Cardiac muscle cell (in vitro differentiated cells and primary cell): ENCODE measurements around the gene TLR7. TPM values are rescaled to one million over a fixed set of nuclear protein-coding genes. Genes with fewer than 3 reads are reported as not detected.

Experiments
- DNase-seq, 2 donors: peaks; one replicate each; pipeline versions ENCODE4 v3.0.0 to v3.0.0-alpha.2; 2010 to 2017; ENCODE audit warnings: low read depth in 1 of 2, low spot score in 1 of 2
- H3K27ac ChIP-seq: fragments of 200-600 bp; sonication (generic); 2 replicates; pipeline ENCODE4 v1.5.1; 2016
- H3K27me3 ChIP-seq: fragments of 200-600 bp; sonication (generic); 2 replicates; pipeline ENCODE4 v1.6.0; 2016; ENCODE audit warnings: control low read depth
- H3K36me3 ChIP-seq: fragments of 200-600 bp; sonication (generic); 2 replicates; pipeline ENCODE4 v1.5.1; 2016; ENCODE audit warnings: control low read depth
- H3K4me1 ChIP-seq: fragments of 200-600 bp; sonication (generic); 2 replicates; pipeline ENCODE4 v1.8.1; 2017; ENCODE audit warnings: low read depth, mild to moderate bottlenecking, mixed run types
- H3K4me3 ChIP-seq: fragments of 200-600 bp; sonication (generic); 2 replicates; pipeline ENCODE4 v1.5.1; 2016; ENCODE audit warnings: mild to moderate bottlenecking
- H3K9me3 ChIP-seq: fragments of 200-600 bp; sonication (generic); 2 replicates; pipeline ENCODE4 v1.5.1; 2017; ENCODE audit warnings: low read depth, mild to moderate bottlenecking, control low read depth
- polyA plus RNA-seq: library from polyadenylated mRNA; unstranded; fragments of >200 nt; fragmentation: Nextera tagmentation; extraction: Ambion mirVana; gene quantifications from 2 replicates; pipeline ENCODE4 v1.2.1, GENCODE V29; 2016
- total RNA-seq: library from RNA; depleted of rRNA; stranded (reverse); fragments of >200 nt; gene quantifications from 2 replicates; pipeline ENCODE4 v1.2.3, GENCODE V29; 2016
- TF ChIP-seq, protein P1 (sequence below): IDR thresholded peaks from 2 replicates; pipeline ENCODE4 v1.5.1; 2012; ENCODE audit warnings: low read depth, mild to moderate bottlenecking, low read length

TLR7 gene
- total and polyA plus RNA-seq, 2 experiments from 2014 or later = not detected

DNA sequence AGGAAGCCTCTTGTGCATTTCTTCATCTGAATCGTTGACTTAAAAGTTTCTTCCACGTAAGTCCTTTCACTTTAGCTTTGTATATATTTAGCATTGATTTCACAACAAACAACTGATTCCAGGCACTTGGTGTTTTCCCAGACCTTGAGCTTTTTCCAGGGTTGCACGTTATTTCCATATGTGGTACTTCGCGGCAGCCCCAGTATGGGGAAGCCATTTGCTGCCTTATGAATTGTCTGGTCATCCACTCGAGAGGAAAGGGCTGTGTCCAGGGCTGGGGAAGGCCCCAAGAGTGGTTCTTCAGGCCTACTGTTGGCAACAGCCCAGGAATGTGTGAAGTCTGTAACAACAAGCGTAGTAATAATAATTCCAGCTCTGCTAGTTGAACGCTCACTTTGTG, 36.8 kb downstream of the TLR7 start:
- Histone ChIP-seq H3K27ac (no peak overlapping the region), H3K4me1 (no peaks in the 10 kb centered on the region), H3K4me3 (no peak overlapping the region), H3K36me3 (no peaks in the 10 kb centered on the region), H3K27me3 (no peaks in the 10 kb centered on the region), H3K9me3 (no peaks in the 10 kb centered on the region)
- TF ChIP-seq, protein P1, sequence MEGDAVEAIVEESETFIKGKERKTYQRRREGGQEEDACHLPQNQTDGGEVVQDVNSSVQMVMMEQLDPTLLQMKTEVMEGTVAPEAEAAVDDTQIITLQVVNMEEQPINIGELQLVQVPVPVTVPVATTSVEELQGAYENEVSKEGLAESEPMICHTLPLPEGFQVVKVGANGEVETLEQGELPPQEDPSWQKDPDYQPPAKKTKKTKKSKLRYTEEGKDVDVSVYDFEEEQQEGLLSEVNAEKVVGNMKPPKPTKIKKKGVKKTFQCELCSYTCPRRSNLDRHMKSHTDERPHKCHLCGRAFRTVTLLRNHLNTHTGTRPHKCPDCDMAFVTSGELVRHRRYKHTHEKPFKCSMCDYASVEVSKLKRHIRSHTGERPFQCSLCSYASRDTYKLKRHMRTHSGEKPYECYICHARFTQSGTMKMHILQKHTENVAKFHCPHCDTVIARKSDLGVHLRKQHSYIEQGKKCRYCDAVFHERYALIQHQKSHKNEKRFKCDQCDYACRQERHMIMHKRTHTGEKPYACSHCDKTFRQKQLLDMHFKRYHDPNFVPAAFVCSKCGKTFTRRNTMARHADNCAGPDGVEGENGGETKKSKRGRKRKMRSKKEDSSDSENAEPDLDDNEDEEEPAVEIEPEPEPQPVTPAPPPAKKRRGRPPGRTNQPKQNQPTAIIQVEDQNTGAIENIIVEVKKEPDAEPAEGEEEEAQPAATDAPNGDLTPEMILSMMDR = no peak
- peak in 1 of 2 donors; percentile 33 for DNase-seq

DNA sequence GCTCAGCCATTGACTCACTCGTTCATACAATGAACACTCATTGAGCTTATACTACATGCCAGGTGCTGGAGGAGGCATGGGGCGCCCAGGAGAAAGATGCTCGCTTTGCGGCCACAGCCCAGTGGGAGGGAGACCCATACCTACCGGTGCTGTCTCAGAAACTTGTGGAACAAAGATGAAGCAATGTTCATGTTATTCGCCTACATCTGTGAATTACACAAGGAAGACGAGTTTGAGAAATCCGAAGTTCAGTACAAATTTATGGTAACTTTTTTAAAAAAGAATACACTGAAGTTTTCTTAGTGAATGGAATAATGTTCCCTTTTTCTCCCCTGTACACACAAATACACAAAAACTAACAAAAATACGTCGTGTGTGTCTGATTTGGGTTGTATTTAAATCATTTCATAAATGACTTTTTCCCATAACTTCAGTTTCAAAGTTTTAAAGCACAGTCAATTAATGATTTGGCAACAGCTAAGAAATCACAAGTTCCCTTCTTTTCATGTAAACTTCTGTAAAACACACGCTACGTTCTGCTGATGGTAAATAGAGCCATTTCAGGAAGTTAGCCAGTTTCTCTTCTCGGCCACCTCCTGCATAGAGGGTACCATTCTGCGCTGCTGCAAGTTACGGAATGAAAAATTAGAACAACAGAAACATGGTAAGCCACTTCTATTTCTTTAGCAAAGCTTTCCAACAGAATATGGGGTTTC, 39.3 kb downstream of the TLR7 start, which contains the start of gene TLR8:
Gene TLR8, plus strand, starts transcription at position 575 of the 716 bp plus-strand sequence. Its CDS starts 87 bp downstream, at position 662.
- Histone ChIP-seq H3K36me3 (no peaks in the 10 kb centered on the region), H3K27me3 (no peaks in the 10 kb centered on the region), H3K4me3 (no peak within 1 kb of the TSS), H3K4me1 (no peaks in the 10 kb centered on the region), H3K9me3 (no peaks in the 10 kb centered on the region), H3K27ac (no peak within 1 kb of the TSS)
- no peak for DNase-seq
- TF ChIP-seq, protein P1 = no peak

DNA sequence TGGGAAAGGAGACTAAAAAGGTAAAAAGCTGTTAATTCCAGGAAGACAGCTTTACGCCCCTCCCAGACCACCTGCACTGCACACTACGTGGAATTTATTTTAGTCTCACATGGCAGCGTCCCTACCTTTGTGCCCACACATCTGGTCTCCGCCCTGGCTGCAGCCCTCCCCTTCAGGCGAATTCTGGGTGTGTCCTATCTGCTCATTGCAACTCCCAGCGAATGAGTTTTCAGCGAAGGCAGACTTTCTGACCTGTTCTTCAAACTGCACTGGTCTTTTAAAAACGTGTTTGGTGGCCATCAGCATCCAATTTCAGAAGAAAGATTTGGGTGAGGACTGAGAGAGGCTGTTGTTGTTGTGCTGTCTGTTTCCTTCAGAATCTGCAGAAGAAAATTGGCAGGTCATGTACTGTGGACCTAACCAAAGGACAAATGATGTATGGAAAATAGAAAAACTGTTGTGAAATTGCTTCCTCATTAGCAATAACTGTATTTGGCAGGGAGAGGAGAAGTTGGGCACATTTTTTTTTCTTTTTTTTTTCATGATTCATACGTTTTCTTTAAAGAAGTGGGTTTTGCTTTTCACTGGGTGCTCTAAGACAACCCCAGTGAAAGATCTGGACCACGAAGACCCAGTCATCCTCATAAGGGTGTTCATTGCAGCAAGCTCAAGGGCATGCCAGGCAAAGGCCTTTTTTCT, 43.7 kb downstream of the TLR7 start:
- Histone ChIP-seq H3K9me3 (no peaks in the 10 kb centered on the region), H3K36me3 (no peaks in the 10 kb centered on the region), H3K4me3 (no peak overlapping the region), H3K4me1 (no peaks in the 10 kb centered on the region), H3K27ac (no peak overlapping the region), H3K27me3 (no peaks in the 10 kb centered on the region)
- TF ChIP-seq, protein P1 = no peak
- DNase-seq = no peak

DNA sequence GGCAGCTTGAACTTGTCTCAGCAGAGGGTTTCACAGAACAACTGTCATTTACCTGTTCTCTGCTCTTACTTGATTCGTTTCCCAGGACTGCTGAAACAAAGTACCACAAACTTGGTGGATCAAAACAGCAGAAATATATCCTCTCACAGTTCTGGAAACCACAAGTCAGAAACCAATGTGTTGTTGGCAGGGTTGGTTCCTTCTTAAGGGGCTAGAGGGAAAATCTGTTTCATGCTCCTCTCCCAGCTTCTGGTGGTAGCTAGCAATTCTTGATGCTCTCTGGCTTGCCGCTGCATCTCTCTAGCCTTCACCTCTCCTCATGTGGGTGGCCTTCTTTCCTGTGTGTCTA, 44.2 kb downstream of the TLR7 start:
- TF ChIP-seq, protein P1 = no peak
- Histone ChIP-seq H3K4me3 (no peak overlapping the region), H3K9me3 (no peaks in the 10 kb centered on the region), H3K27me3 (no peaks in the 10 kb centered on the region), H3K4me1 (no peaks in the 10 kb centered on the region), H3K27ac (no peak overlapping the region), H3K36me3 (no peaks in the 10 kb centered on the region)
- DNase-seq = no peak

DNA sequence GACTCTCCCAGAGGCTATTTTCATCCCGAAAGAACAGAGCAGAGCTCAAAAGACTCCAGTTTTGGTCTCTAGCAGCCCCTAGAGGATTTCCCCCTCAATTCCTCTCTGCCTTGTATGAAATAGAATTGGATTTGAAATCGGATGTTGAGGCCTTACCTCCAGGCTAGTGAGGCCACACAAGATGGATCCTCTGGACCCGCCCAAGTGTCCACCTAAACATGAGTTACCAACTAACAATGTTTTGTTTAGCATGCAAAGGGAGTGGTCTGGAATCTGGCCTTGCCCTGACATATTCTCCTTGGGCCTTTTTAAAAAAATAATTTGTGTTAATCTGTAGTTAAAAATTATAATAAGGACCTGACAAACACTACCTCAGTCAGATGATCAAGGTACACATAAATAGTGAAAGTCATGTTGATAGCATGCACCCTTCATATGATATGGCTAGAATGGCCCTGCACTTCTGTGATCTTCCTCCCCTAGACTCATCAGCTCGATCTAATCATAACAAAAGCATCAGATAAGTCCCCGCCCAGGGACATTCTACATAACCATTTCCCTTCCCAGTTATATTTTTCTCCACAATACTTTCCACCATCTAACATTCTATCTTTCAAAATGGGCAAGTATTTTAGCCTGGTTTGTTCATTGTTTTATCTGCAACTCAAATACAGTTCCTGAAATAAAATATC, 46.1 kb downstream of the TLR7 start:
- no peaks in the 10 kb centered on the region for H3K36me3 ChIP-seq
- no peak overlapping the region for H3K4me3 ChIP-seq
- H3K27ac ChIP-seq = no peak overlapping the region
- H3K27me3 ChIP-seq = no peaks in the 10 kb centered on the region
- TF ChIP-seq, protein P1 = no peak
- no peaks in the 10 kb centered on the region for H3K9me3 ChIP-seq
- no peaks in the 10 kb centered on the region for H3K4me1 ChIP-seq
- DNase-seq = no peak
